Measurements from ENCODE around the gene XXYLT1.

XXYLT1 gene

GRCh38 chr3:195170496-195170895 is 100.5 kb downstream of the XXYLT1 start:
- DNase-seq (ENCODE audit: low spot score), result no peak

GRCh38 chr3:195169011-195169649 is 101.8 kb downstream of the XXYLT1 start:
- no peak for TF ChIP-seq CTCF (IDR thresholded peaks at IDR 0.05; ENCODE audit: extremely low read depth, insufficient read depth, missing control alignments)

More at GRCh38 chr3:195170496-195170895, 100.5 kb downstream of the XXYLT1 start:
- in situ Hi-C loops (cut with MboI; ENCODE audit: low pct_unique_long_range_greater_than_20kb, low sequenced_read_pairs, unreplicated experiment), result no loop called here
- TF ChIP-seq CTCF (IDR thresholded peaks at IDR 0.05; ENCODE audit: extremely low read depth, insufficient read depth, missing control alignments), result no peak

GRCh38 chr3:195168009-195168762 is 102.8 kb downstream of the XXYLT1 start:
- no peak for TF ChIP-seq CTCF (IDR thresholded peaks at IDR 0.05; ENCODE audit: extremely low read depth, insufficient read depth, missing control alignments)
- in situ Hi-C loops (cut with MboI; ENCODE audit: low pct_unique_long_range_greater_than_20kb, low sequenced_read_pairs, unreplicated experiment), result no loop called here
- no peak for DNase-seq (ENCODE audit: low spot score)

More at GRCh38 chr3:195169011-195169649, 101.8 kb downstream of the XXYLT1 start:
- in situ Hi-C loops (cut with MboI; ENCODE audit: low pct_unique_long_range_greater_than_20kb, low sequenced_read_pairs, unreplicated experiment), result no loop called here
- no peak for DNase-seq (ENCODE audit: low spot score)

- in situ Hi-C loops (cut with MboI; ENCODE audit: low pct_unique_long_range_greater_than_20kb, low sequenced_read_pairs, unreplicated experiment), result no loop called here
- no peak for TF ChIP-seq CTCF (IDR thresholded peaks at IDR 0.05; ENCODE audit: extremely low read depth, insufficient read depth, missing control alignments)
- no peak for DNase-seq (ENCODE audit: low spot score)
Observed at GRCh38 chr3:195165790-195166189, 105.2 kb downstream of the XXYLT1 start.

- no peak for TF ChIP-seq CTCF (IDR thresholded peaks at IDR 0.05; ENCODE audit: extremely low read depth, insufficient read depth, missing control alignments)
- no peak for DNase-seq (ENCODE audit: low spot score)
Observed at GRCh38 chr3:195165265-195165609, 105.7 kb downstream of the XXYLT1 start.

GRCh38 chr3:195164573-195165264 is 106.2 kb downstream of the XXYLT1 start:
- no peak for DNase-seq (ENCODE audit: low spot score)
- in situ Hi-C loops (cut with MboI; ENCODE audit: low pct_unique_long_range_greater_than_20kb, low sequenced_read_pairs, unreplicated experiment), result no loop called here
- no peak for TF ChIP-seq CTCF (IDR thresholded peaks at IDR 0.05; ENCODE audit: extremely low read depth, insufficient read depth, missing control alignments)

More at GRCh38 chr3:195165265-195165609, 105.7 kb downstream of the XXYLT1 start:
- in situ Hi-C loops (cut with MboI; ENCODE audit: low pct_unique_long_range_greater_than_20kb, low sequenced_read_pairs, unreplicated experiment), result no loop called here
